ENCODE results near the gene MRPL10. TPM values are rescaled to one million over a fixed set of nuclear protein-coding genes. Genes with fewer than 3 reads are reported as not detected.
A peak's percentile ranks its signal among the peaks of the same experiment; 100 is the strongest.

The MRPL10 gene
- total RNA-seq, 1 experiment from 2014 or later = 112 TPM

- ChIA-PET CTCF (interaction anchor here (2.6 kb wide), 1 partner anchor 7 kb away, joined by 23 read pairs; the partner anchor contains the start of genes LRRC46 and MRPL10), RAD21 (ENCODE audit: low non-redundant PET in 1 of 2, low total read pairs in 2 of 2, uncharacterized antibody in 2 of 2, unreplicated experiment in 2 of 2) (no interaction called here), POLR2A (no interaction called here)
- intact Hi-C loops (cut with micrococcal nuclease) = no loop called here
- Histone ChIP-seq H3K9me2 (ENCODE audit: insufficient read depth) (no peaks in the 10 kb centered on the region), H2AFZ (ENCODE audit: low read depth, low read length, poor library complexity, severe bottlenecking) (no peak overlapping the region), H3K27ac (ENCODE audit: low read depth, low read length) (no peak overlapping the region), H3K9ac (ENCODE audit: low read length) (no peak overlapping the region), H4K20me1 (ENCODE audit: insufficient read depth) (no peaks in the 10 kb centered on the region), H3K27me3 (ENCODE audit: insufficient read depth, low read length) (no peaks in the 10 kb centered on the region), H3K79me2 (ENCODE audit: insufficient read depth, low read length) (peaks cover 5% of the 10 kb centered on the region), H3K36me3 (ENCODE audit: control insufficient read depth in 1 of 2, insufficient read depth in 2 of 2, low read length in 2 of 2) (peaks cover 27 to 33% of the 10 kb centered on the region in 2 experiments), H3K9me3 (ENCODE audit: control insufficient read depth in 1 of 2, insufficient read depth in 1 of 2, low read depth in 1 of 2, low read length in 2 of 2) (no peaks in the 10 kb centered on the region), H3K4me2 (ENCODE audit: low read length) (no peak overlapping the region), H3K4me3 (replicated peaks in 1 of 2; ENCODE audit: low read depth in 1 of 2, low read length in 2 of 2) (no peak overlapping the region), H3K4me1 (ENCODE audit: control insufficient read depth in 1 of 2, insufficient read depth in 2 of 2, low read length in 2 of 2) (peaks cover 16 to 27% of the 10 kb centered on the region in 2 experiments)
- no peak for ATAC-seq
- no peak for DNase-seq (ENCODE audit: low read depth, low spot score)
- TF ChIP-seq CTCF (IDR thresholded peaks at IDR 0.05 in 2 of 3, conservative IDR thresholded peaks at IDR 0.05 in 1 of 3; ENCODE audit: borderline replicate concordance in 1 of 3, insufficient read depth in 1 of 3, low read depth in 2 of 3, low read length in 2 of 3) (no peak), ATF3 (IDR thresholded peaks at IDR 0.05) (no peak), JUND (IDR thresholded peaks at IDR 0.05) (no peak), EGR1 (IDR thresholded peaks at IDR 0.05; ENCODE audit: low read depth) (no peak), SIN3A (IDR thresholded peaks at IDR 0.05; ENCODE audit: low read depth) (no peak), REST (IDR thresholded peaks at IDR 0.05; ENCODE audit: low read depth) (no peak), EZH2phosphoT487 (IDR thresholded peaks at IDR 0.05; ENCODE audit: borderline replicate concordance) (no peak), ZFX (IDR thresholded peaks at IDR 0.05) (no peak), POLR2AphosphoS5 (IDR thresholded peaks at IDR 0.05; ENCODE audit: low read depth, low read length) (no peak), TCF7L2 (IDR thresholded peaks at IDR 0.05; ENCODE audit: borderline replicate concordance, extremely low read depth, insufficient read depth, insufficient read length) (no peak)
- BruUV-seq (replicated peaks) = TSS peak; percentile 30
These were observed 7.8 kb downstream of the MRPL10 start for GRCh38 chr17:47823519-47823918.

Measured in HCT116 (cell line).